IPS-18a (cell line): ENCODE results near the gene ABHD1.

Source experiments
- H3K27ac ChIP-seq: one replicate; pipeline ENCODE4 v1.5.1; 2013; ENCODE audit warnings: low read length
- H3K27me3 ChIP-seq: one replicate; pipeline ENCODE4 v1.6.1; 2013; ENCODE audit warnings: mild to moderate bottlenecking, low read length; ENCODE audit not compliant: control insufficient read depth, insufficient read depth
- H3K36me3 ChIP-seq: one replicate; pipeline ENCODE4 v1.6.1; 2013; ENCODE audit warnings: low read depth, low read length; ENCODE audit not compliant: control insufficient read depth
- H3K4me1 ChIP-seq: one replicate; pipeline ENCODE4 v1.6.1; 2013; ENCODE audit warnings: low read depth, low read length; ENCODE audit not compliant: control insufficient read depth
- H3K4me3 ChIP-seq: one replicate; pipeline ENCODE4 v1.5.1; 2013; ENCODE audit warnings: low read length
- H3K9ac ChIP-seq: one replicate; pipeline ENCODE4 v1.6.1; 2013; ENCODE audit warnings: mild to moderate bottlenecking, low read length, moderate library complexity
- H3K9me3 ChIP-seq: one replicate; pipeline ENCODE4 v1.6.1; 2013; ENCODE audit warnings: low read depth, low read length; ENCODE audit not compliant: control insufficient read depth

ABHD1 gene

GRCh38 chr2:27134781-27135477 is 11.3 kb downstream of the ABHD1 start:
- H3K27ac ChIP-seq: no peak overlapping the region
- H3K4me3 ChIP-seq: peak overlapping the region; percentile 89
- H3K9ac ChIP-seq: no peak overlapping the region
- no peaks in the 10 kb centered on the region for H3K9me3 ChIP-seq
- H3K4me1 ChIP-seq: peaks cover 6% of the 10 kb centered on the region
- peaks cover 14% of the 10 kb centered on the region for H3K36me3 ChIP-seq
- no peaks in the 10 kb centered on the region for H3K27me3 ChIP-seq

GRCh38 chr2:27135478-27135955 is 11.9 kb downstream of the ABHD1 start:
- H3K9ac ChIP-seq: no peak overlapping the region
- no peak overlapping the region for H3K27ac ChIP-seq
- H3K36me3 ChIP-seq: peaks cover 14% of the 10 kb centered on the region
- peaks cover 6% of the 10 kb centered on the region for H3K4me1 ChIP-seq
- no peaks in the 10 kb centered on the region for H3K27me3 ChIP-seq
- no peaks in the 10 kb centered on the region for H3K9me3 ChIP-seq
- no peak overlapping the region for H3K4me3 ChIP-seq

- H3K27ac ChIP-seq: no peak overlapping the region
These were observed 13.1 kb downstream of the ABHD1 start for GRCh38 chr2:27136751-27137150.

GRCh38 chr2:27137322-27137935 is 13.8 kb downstream of the ABHD1 start:
- no peak overlapping the region for H3K4me3 ChIP-seq
- H3K9me3 ChIP-seq: no peaks in the 10 kb centered on the region
- no peak overlapping the region for H3K27ac ChIP-seq
- no peaks in the 10 kb centered on the region for H3K27me3 ChIP-seq
- H3K4me1 ChIP-seq: peaks cover 6% of the 10 kb centered on the region
- no peak overlapping the region for H3K9ac ChIP-seq
- no peaks in the 10 kb centered on the region for H3K36me3 ChIP-seq

More at GRCh38 chr2:27136751-27137150, 13.1 kb downstream of the ABHD1 start:
- H3K36me3 ChIP-seq: peaks cover 2% of the 10 kb centered on the region
- H3K9ac ChIP-seq: no peak overlapping the region
- H3K27me3 ChIP-seq: no peaks in the 10 kb centered on the region
- peaks cover 6% of the 10 kb centered on the region for H3K4me1 ChIP-seq
- no peaks in the 10 kb centered on the region for H3K9me3 ChIP-seq
- H3K4me3 ChIP-seq: no peak overlapping the region

- Histone ChIP-seq H3K4me3 (no peak overlapping the region), H3K36me3 (no peaks in the 10 kb centered on the region), H3K27ac (no peak overlapping the region), H3K27me3 (no peaks in the 10 kb centered on the region), H3K4me1 (peaks cover 5% of the 10 kb centered on the region), H3K9ac (no peak overlapping the region), H3K9me3 (no peaks in the 10 kb centered on the region)
These were observed 14.5 kb downstream of the ABHD1 start for GRCh38 chr2:27138111-27138510.

GRCh38 chr2:27139310-27139709 is 15.7 kb downstream of the ABHD1 start, which contains the start of gene PRR30:
TSS of gene PRR30 (minus strand) at chr2:27139410. CDS start at chr2:27138329, 1,081 bp downstream.
- no peak within 1 kb of the TSS for H3K4me3 ChIP-seq
- no peaks in the 10 kb centered on the region for H3K9me3 ChIP-seq
- H3K36me3 ChIP-seq: no peaks in the 10 kb centered on the region
- H3K9ac ChIP-seq: no peak within 1 kb of the TSS
- H3K27me3 ChIP-seq: no peaks in the 10 kb centered on the region
- no peak within 1 kb of the TSS for H3K27ac ChIP-seq
- H3K4me1 ChIP-seq: no peaks in the 10 kb centered on the region

- Histone ChIP-seq H3K9ac (no peak overlapping the region), H3K9me3 (no peaks in the 10 kb centered on the region), H3K27ac (no peak overlapping the region), H3K4me1 (no peaks in the 10 kb centered on the region), H3K27me3 (no peaks in the 10 kb centered on the region), H3K36me3 (no peaks in the 10 kb centered on the region), H3K4me3 (no peak overlapping the region)
These were observed 19.7 kb downstream of the ABHD1 start for GRCh38 chr2:27143285-27143684.

- Histone ChIP-seq H3K27ac (no peak overlapping the region), H3K9me3 (no peaks in the 10 kb centered on the region), H3K4me1 (no peaks in the 10 kb centered on the region), H3K9ac (no peak overlapping the region), H3K4me3 (no peak overlapping the region), H3K36me3 (no peaks in the 10 kb centered on the region), H3K27me3 (no peaks in the 10 kb centered on the region)
These were observed 22.1 kb downstream of the ABHD1 start for GRCh38 chr2:27145682-27146081.

- Histone ChIP-seq H3K27me3 (no peaks in the 10 kb centered on the region), H3K4me1 (no peaks in the 10 kb centered on the region), H3K27ac (no peak overlapping the region), H3K9me3 (no peaks in the 10 kb centered on the region), H3K36me3 (no peaks in the 10 kb centered on the region), H3K9ac (no peak overlapping the region), H3K4me3 (no peak overlapping the region)
These were observed 24.3 kb downstream of the ABHD1 start for GRCh38 chr2:27147935-27148334.

- Histone ChIP-seq H3K4me1 (no peaks in the 10 kb centered on the region), H3K4me3 (no peak within 1 kb of the TSS), H3K27ac (no peak within 1 kb of the TSS), H3K27me3 (no peaks in the 10 kb centered on the region), H3K9me3 (no peaks in the 10 kb centered on the region), H3K9ac (no peak within 1 kb of the TSS), H3K36me3 (no peaks in the 10 kb centered on the region)
These were observed 25.3 kb downstream of the ABHD1 start, which contains the start of gene TCF23 for GRCh38 chr2:27148801-27149439. TSS of gene TCF23 (plus strand) at chr2:27149004. CDS start at chr2:27149134, 130 bp downstream.

GRCh38 chr2:27149570-27150405 is 26.2 kb downstream of the ABHD1 start:
- no peaks in the 10 kb centered on the region for H3K9me3 ChIP-seq
- no peaks in the 10 kb centered on the region for H3K36me3 ChIP-seq
- no peaks in the 10 kb centered on the region for H3K4me1 ChIP-seq
- no peak overlapping the region for H3K4me3 ChIP-seq
- H3K9ac ChIP-seq: no peak overlapping the region
- H3K27me3 ChIP-seq: no peaks in the 10 kb centered on the region
- H3K27ac ChIP-seq: no peak overlapping the region
